ENCODE results near the gene LGALS3BP. TPM values are rescaled to one million over a fixed set of nuclear protein-coding genes. Genes with fewer than 3 reads are reported as not detected.

The LGALS3BP gene
- total RNA-seq, 1 experiment from 2014 or later = 69.8 TPM

- no peak overlapping the region for H2AK5ac ChIP-seq (ENCODE audit: insufficient read length, low read length)
- H3K18ac ChIP-seq (ENCODE audit: insufficient read length, low read depth, low read length) = no peak overlapping the region
- Mint-ChIP-seq H3K4me1 (no peaks in the 10 kb centered on the region), H3K9me3 (no peaks in the 10 kb centered on the region), H3K27ac (no peak overlapping the region), H3K27me3 (ENCODE audit: low read depth) (peaks cover 32% of the 10 kb centered on the region), H3K36me3 (ENCODE audit: insufficient read depth in 1 of 3, low read depth in 3 of 3) (peaks cover 19 to 62% (median 34%) of the 10 kb centered on the region in 3 experiments), H3K4me3 (no peak overlapping the region)
- H3K4me2 ChIP-seq (ENCODE audit: insufficient read depth, insufficient read length, low read length) = no peak overlapping the region
- H3K79me2 ChIP-seq (ENCODE audit: insufficient read depth, low read length) = no peaks in the 10 kb centered on the region
- WGBS (ENCODE audit: extremely low coverage, insufficient read length, low lambda C conversion rate) = no CpG with 5 or more reads among the region's 22 CpGs
- TF ChIP-seq CTCF (conservative IDR thresholded peaks at IDR 0.05) = no peak
- H3K27me3 ChIP-seq (ENCODE audit: insufficient read depth, low read length) = no peaks in the 10 kb centered on the region
- no peaks in the 10 kb centered on the region for H3K79me1 ChIP-seq (ENCODE audit: insufficient read depth, low read depth, low read length, poor library complexity, severe bottlenecking)
- H3T11ph ChIP-seq (ENCODE audit: low read length) = no peak overlapping the region
- no peaks in the 10 kb centered on the region for H3K23me2 ChIP-seq (ENCODE audit: insufficient read length, low read depth, low read length, poor library complexity, severe bottlenecking)
- H3K56ac ChIP-seq (ENCODE audit: insufficient read length, low read depth, low read length) = no peak overlapping the region
- no peak overlapping the region for H2BK15ac ChIP-seq (ENCODE audit: low read depth, low read length)
- no peak overlapping the region for H3K14ac ChIP-seq (ENCODE audit: insufficient read depth, low read length)
- no peak for DNase-seq
- no peak overlapping the region for H4K8ac ChIP-seq (replicated peaks; ENCODE audit: insufficient read length, low read depth, low read length)
- no peak overlapping the region for H4K91ac ChIP-seq (ENCODE audit: insufficient read length, low read depth, low read length)
- H2BK20ac ChIP-seq (ENCODE audit: low read depth, low read length, poor library complexity, severe bottlenecking) = no peak overlapping the region
- no peaks in the 10 kb centered on the region for H3K9me3 ChIP-seq (ENCODE audit: control insufficient read depth, low read depth, low read length)
- no peak overlapping the region for H2BK120ac ChIP-seq (ENCODE audit: low read depth, low read length, poor library complexity, severe bottlenecking)
- no peak overlapping the region for H3K23ac ChIP-seq (ENCODE audit: insufficient read length, low read depth, low read length)
- no peak overlapping the region for H3K9ac ChIP-seq (ENCODE audit: extremely low read depth, insufficient read length, low read length)
- no peak overlapping the region for H3K4ac ChIP-seq (ENCODE audit: low read depth, low read length)
- no peak overlapping the region for H2AFZ ChIP-seq (ENCODE audit: low read length)
- no peak overlapping the region for H3K27ac ChIP-seq (ENCODE audit: insufficient read length, low read depth, low read length)
- no peaks in the 10 kb centered on the region for H4K20me1 ChIP-seq (ENCODE audit: control insufficient read depth, insufficient read depth, insufficient read length)
- no peaks in the 10 kb centered on the region for H3K4me1 ChIP-seq (ENCODE audit: insufficient read depth, low read length)
- H2BK5ac ChIP-seq (ENCODE audit: insufficient read length, low read length) = no peak overlapping the region
- no peak overlapping the region for H2BK12ac ChIP-seq (ENCODE audit: insufficient read length, low read depth, low read length)
- H4K5ac ChIP-seq (ENCODE audit: insufficient read length, low read depth, low read length) = no peak overlapping the region
These were observed 14.4 kb upstream of the LGALS3BP start for GRCh38 chr17:78993981-78994671.
